DMS153 treated with DMSO at 0.1 percent for 48 hours (cell line): Measurements from ENCODE around the gene LMNB1.
"Not testable (repeated sequence)": the region's sequence is repeated elsewhere in the genome, so short reads cannot be mapped to it uniquely, and the experiment has no call there.

Source experiments
- DNase-seq: peaks from one replicate; lab custom pipeline; 2025; ENCODE audit not compliant: unreplicated experiment; lab: John Stamatoyannopoulos, UW

The LMNB1 gene

GRCh38 chr5:126826619-126827215 is 49.8 kb downstream of the LMNB1 start:
- no peak for DNase-seq

DNA sequence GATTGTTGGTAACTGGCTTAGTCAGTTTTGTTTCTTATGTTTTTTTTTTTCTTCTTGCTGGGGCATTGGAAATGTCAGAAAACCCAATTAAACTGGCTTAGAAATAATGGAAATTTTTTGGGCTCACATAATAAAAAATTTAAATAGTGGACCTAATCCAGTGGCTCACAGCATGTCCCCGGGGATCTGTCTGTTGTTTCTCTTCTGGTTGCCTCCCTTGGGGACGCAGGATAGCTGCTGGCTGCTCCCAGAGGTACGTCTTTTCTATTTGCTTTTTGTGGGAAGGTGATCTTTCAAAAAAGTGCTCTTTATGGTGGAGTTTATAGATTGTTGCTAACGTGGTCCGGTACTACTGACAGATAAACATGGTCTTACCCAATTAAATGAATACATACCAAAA is 52.2 kb downstream of the LMNB1 start:
- no peak for DNase-seq

- DNase-seq, result no peak
Observed at GRCh38 chr5:126830061-126830460, 53.1 kb downstream of the LMNB1 start.

DNA sequence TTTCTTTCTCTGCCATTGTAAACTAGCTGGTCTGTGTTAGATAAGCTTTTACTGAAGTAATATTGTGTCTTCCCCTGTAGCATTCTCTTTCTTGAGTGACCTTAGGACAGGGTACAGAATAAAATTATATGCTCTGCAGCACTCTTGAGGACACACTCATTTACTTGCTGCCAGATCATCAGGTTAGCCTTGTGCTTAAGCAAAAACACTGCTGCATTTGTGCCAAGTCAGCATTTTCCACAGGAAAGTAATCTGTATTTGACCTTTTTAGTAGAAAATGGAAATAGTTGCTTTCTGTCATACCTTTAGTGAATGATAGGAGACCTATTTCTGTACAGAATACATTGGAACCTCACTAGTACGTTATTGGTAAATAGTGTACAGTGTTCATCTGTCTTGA is 54.2 kb downstream of the LMNB1 start:
- no peak for DNase-seq

DNA sequence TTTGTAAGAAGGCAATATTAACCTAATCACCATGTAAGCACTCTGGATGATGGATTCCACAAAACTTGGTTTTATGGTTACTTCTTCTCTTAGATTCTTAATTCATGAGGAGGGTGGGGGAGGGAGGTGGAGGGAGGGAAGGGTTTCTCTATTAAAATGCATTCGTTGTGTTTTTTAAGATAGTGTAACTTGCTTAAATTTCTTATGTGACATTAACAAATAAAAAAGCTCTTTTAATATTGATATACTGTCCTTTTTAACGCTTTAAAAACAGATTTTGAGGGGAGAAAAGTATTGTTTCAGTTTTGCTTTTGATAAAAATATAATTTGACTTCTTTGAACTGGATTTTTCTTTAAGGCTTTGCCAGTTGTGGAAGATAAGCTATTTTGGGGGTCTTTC is 59.8 kb downstream of the LMNB1 start:
- DNase-seq, result no peak

DNA sequence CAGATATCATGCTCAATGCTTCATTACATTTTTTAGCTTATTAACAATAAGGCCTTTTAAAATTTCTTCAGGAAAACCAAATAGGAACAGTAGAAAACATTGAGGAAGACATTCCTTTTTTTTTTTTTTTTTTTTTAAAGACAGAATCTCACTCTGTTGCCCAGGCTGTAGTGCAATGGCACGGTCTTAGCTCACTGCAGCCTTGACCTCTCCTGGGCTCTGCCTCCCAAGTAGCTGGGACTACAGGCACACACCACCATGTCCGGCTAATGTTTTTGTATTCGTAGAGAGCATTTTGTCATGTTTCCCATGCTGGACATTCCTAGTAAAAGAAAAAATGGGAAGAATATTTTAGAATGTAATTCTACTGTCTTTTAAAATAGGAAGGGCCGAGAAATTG is 60.3 kb downstream of the LMNB1 start:
- no peak for DNase-seq

GRCh38 chr5:126837906-126838539 is 61.1 kb downstream of the LMNB1 start:
- DNase-seq, result no peak

- DNase-seq, result not testable (repeated sequence)
Observed at GRCh38 chr5:126839407-126839806, 62.5 kb downstream of the LMNB1 start.

DNA sequence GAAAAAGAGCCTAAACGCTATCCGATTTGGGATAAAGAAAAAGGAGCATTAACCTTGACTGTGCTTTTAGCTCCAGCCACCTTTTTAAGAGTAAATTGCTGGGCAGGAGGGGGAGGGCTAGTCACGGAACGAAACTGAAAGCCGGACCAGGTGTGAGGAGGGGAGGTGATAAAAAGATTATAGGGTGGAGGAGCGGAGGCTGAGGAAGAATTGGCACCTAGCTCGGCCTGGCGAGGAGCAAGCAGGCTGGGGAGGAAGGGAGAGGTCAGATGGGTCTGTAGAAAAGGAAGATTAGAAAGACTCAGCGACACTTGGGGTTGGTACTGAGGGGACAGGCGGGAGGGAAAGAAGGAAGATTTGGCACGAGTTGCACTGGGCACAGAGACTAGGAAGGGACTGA is 66.4 kb downstream of the LMNB1 start:
- not testable (repeated sequence) for DNase-seq

GRCh38 chr5:126845470-126846070 is 68.6 kb downstream of the LMNB1 start:
- not testable (repeated sequence) for DNase-seq

DNA sequence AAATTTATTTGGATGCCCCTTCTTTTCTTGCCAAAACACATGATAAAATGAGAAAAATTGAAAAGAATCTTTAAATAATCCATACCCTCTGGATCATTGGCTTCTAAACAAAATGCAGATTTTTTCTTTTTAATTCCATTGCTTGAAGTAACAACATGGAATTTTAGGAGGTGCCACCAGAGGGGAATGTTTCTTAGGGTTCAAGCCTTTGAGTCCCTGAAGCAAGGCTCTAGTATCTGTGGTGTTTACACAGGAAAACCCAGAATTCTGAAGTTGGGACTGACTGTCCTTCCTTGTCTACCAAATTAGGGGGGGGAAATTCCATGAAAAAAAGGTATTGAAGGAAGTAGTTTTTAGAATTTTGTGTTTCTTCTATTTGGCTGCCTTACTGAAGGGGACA is 69.4 kb downstream of the LMNB1 start:
- no peak for DNase-seq

- no peak for DNase-seq
Observed at GRCh38 chr5:126846744-126847455, 70.0 kb downstream of the LMNB1 start.

DNA sequence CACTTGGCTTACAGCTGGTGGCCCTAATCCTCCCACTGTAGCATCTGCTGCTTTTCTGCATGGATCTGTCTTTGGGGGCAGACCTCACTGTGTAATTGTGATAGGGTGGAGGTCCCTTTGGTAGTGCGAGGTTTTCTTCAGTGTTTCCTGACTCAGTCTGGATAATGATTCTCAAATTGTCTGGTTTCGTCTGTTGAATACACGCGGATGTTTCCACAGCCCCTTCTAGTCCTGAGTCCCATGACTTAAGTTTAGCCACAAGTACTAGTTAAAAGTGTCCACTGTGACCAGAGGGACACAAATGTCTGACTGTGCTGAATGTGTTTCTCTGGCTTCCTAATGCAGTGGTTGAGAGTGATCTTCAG is 70.5 kb downstream of the LMNB1 start:
- DNase-seq, result no peak

DNA sequence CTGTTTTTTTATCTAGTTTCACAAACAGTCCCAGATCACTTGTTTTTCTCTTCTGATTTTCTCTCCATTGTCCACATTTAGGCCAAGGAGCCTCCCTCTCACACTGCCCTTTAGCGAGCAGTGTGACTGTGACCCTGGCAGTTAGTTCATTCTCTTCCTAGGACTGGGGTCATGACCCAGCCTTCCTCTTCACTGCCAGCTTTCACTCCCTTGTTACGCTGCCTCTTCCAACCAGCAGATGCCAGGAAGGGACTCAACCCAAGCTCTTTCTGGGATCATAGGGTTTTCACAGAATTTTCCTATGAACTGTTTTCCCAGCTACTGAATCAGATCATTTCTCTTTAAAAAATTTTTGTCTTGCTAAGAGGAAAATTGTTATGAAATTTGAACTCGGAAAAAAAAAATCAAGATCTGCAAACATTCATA is 70.9 kb downstream of the LMNB1 start:
- no peak for DNase-seq

DNA sequence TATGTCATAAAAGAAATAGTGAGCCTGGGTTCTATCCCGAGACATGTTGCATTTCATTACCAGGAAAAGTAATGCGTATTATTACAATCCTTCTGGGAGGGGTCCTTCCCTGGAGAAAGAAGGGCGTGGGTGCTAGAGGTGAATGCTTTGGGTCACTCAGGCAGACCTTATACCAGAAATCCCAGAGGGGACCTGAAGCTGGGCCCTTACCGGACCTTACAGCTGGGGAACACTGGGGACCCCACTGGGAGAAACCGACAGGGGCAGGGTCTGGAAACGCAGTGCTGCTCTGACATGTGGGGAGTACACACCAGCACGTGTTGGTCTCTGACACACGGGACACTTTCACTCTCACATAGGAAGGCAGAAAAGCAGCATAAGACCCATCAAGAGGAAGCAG is 71.3 kb downstream of the LMNB1 start:
- no peak for DNase-seq

- DNase-seq, result no peak
Observed at GRCh38 chr5:126849101-126849678, 72.3 kb downstream of the LMNB1 start.

GRCh38 chr5:126851501-126852011 is 74.6 kb downstream of the LMNB1 start:
- no peak for DNase-seq

DNA sequence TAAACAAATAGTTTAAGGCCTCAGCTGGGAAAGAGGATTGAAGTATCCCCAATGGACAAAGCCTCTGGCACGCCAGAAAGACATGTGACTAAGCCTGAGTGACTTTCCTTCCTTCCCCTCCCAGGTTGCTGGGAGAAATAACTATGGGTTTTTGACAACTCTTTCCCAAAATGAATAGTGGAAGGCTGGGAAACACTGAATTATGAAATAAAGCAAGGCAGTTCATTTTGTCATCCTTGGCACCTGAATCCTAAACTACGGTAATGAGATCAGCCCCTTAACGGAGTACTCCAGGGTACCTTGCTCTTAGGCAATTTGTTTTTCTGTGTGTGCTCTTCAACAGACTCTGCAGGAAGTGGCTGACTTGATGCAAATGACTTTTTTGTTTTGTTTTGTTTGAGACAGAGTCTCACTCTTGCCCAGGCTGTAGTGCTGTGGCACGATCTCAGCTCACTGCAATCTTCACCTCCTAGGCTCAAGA is 75.2 kb downstream of the LMNB1 start:
- no peak for DNase-seq

DNA sequence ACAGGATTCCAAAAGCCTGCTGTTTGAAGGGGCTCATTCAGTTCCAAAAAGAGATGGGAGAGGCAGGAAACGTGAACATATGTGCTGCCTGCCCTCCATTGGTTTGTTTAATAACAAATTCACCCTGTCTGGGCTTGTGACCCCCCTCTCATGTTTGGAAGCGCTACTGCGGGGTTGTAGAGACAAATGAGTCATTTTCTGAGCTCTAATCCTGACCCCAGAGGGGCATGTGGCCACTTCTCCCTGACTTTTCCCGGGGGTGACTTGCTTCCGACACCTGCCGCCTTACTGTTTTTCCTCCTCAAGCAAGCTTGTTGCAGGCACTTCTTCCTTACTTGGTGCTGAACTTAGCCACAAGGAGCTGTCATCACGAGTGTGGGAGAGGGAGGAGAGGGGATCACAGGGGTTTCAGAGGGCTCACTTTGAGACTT is 75.9 kb downstream of the LMNB1 start:
- no peak for DNase-seq

DNA sequence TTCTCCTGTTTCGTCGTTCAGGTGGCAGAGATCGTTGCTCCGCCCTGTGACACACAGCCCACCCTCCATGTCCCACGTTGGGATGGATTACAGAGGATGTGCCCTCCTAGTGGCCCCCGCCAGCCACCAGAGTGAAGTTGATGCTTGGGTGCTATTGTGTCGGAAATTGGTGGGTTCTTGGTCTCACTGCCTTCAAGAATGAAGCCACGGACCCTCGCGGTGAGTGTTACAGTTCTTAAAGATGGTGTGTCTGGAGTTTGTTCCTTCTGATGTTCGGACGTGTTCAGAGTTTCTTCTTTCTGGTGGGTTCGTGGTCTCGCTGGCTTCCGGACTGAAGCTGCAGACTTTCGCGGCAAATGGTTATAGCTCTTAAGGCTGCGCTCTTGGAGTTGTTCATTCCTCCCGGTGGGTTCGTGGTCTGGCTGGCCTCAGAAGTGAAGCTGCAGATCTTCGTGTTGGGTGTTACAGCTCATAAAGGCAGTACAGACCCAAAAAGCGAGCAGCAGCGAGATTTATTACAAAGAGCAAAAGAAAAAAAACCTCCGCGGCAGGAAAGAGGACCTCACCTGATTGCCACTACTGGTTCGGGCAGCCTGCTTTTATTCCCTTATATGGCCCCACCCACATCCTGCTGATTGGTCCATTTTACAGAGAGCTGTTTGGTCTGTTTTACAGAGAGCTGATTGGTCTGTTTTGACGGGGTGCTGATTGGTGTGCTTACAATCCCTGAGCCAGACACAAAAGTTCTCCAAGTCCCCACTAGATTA is 76.8 kb downstream of the LMNB1 start:
- DNase-seq, result not testable (repeated sequence)
